OCI-M2 (cell line): Measurements from ENCODE around the gene PLAAT2.
"Not testable (repeated sequence)": the region's sequence is repeated elsewhere in the genome, so short reads cannot be mapped to it uniquely, and the experiment has no call there.

Experiments
- DNase-seq: peaks from one replicate; lab custom pipeline; 2025; ENCODE audit not compliant: unreplicated experiment; lab: John Stamatoyannopoulos, UW

Gene PLAAT2

GRCh38 chr11:63551091-63551888 is 11.9 kb downstream of the PLAAT2 start:
- no peak for DNase-seq

GRCh38 chr11:63550156-63550700 is 13.0 kb downstream of the PLAAT2 start:
- not testable (repeated sequence) for DNase-seq

GRCh38 chr11:63549411-63549810 is 13.8 kb downstream of the PLAAT2 start:
- DNase-seq = no peak

GRCh38 chr11:63548178-63548577 is 15.0 kb downstream of the PLAAT2 start:
- no peak for DNase-seq

- DNase-seq = no peak
These were observed 16.1 kb downstream of the PLAAT2 start for GRCh38 chr11:63547061-63547460.

- DNase-seq = no peak
These were observed 19.5 kb downstream of the PLAAT2 start for GRCh38 chr11:63543711-63544110.

GRCh38 chr11:63542506-63542905 is 20.7 kb downstream of the PLAAT2 start:
- not testable (repeated sequence) for DNase-seq

GRCh38 chr11:63537293-63538101 is 25.7 kb downstream of the PLAAT2 start:
- DNase-seq = no peak

GRCh38 chr11:63536669-63537292 is 26.4 kb downstream of the PLAAT2 start, which contains the start of gene PLAAT4:
Gene PLAAT4, plus strand, starts transcription at chr11:63536808. Its CDS starts 61 bp downstream, at chr11:63536869.
- no peak for DNase-seq

- no peak for DNase-seq
These were observed 27.4 kb downstream of the PLAAT2 start for GRCh38 chr11:63535734-63536133.

GRCh38 chr11:63534895-63535461 is 28.2 kb downstream of the PLAAT2 start:
- DNase-seq = no peak

GRCh38 chr11:63534076-63534475 is 29.1 kb downstream of the PLAAT2 start:
- no peak for DNase-seq

- DNase-seq = no peak
These were observed 30.2 kb downstream of the PLAAT2 start for GRCh38 chr11:63532799-63533475.

- no peak for DNase-seq
These were observed 31.1 kb downstream of the PLAAT2 start for GRCh38 chr11:63532117-63532516.

- DNase-seq = not testable (repeated sequence)
These were observed 31.9 kb downstream of the PLAAT2 start for GRCh38 chr11:63531074-63531792.

GRCh38 chr11:63530021-63530420 is 33.2 kb downstream of the PLAAT2 start:
- DNase-seq = no peak

- not testable (repeated sequence) for DNase-seq
These were observed 33.8 kb downstream of the PLAAT2 start for GRCh38 chr11:63529373-63529772.

GRCh38 chr11:63528729-63529278 is 34.4 kb downstream of the PLAAT2 start:
- DNase-seq = not testable (repeated sequence)

GRCh38 chr11:63528156-63528555 is 35.0 kb downstream of the PLAAT2 start:
- not testable (repeated sequence) for DNase-seq
